ENCODE data around the gene MDFIC2.

- TF ChIP-seq CTCF (IDR thresholded peaks at IDR 0.05) (no peak), EP300 (IDR thresholded peaks at IDR 0.05) (no peak), POLR2AphosphoS5 (IDR thresholded peaks at IDR 0.05) (no peak), POLR2A (IDR thresholded peaks at IDR 0.05) (no peak)
Measured at GRCh38 chr3:70150599-70150998, 161.8 kb downstream of the MDFIC2 start.
